ENCODE measurements around the gene IL6. TPM values are rescaled to one million over a fixed set of nuclear protein-coding genes. Genes with fewer than 3 reads are reported as not detected.

Gene IL6
- total RNA-seq, 1 experiment from 2014 or later, result 0.16 TPM

DNA sequence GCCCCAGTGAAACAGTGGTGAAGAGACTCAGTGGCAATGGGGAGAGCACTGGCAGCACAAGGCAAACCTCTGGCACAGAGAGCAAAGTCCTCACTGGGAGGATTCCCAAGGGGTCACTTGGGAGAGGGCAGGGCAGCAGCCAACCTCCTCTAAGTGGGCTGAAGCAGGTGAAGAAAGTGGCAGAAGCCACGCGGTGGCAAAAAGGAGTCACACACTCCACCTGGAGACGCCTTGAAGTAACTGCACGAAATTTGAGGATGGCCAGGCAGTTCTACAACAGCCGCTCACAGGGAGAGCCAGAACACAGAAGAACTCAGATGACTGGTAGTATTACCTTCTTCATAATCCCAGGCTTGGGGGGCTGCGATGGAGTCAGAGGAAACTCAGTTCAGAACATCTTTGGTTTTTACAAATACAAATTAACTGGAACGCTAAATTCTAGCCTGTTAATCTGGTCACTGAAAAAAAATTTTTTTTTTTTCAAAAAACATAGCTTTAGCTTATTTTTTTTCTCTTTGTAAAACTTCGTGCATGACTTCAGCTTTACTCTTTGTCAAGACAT lies 574 bp upstream of the IL6 start:
- peak; percentile 89 for DNase-seq (ENCODE audit: low read depth)

DNA sequence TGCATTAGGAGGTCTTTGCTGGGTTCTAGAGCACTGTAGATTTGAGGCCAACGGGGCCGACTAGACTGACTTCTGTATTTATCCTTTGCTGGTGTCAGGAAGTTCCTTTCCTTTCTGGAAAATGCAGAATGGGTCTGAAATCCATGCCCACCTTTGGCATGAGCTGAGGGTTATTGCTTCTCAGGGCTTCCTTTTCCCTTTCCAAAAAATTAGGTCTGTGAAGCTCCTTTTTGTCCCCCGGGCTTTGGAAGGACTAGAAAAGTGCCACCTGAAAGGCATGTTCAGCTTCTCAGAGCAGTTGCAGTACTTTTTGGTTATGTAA lies 675 bp downstream of the IL6 start:
- DNase-seq (ENCODE audit: low read depth), result no peak

DNA sequence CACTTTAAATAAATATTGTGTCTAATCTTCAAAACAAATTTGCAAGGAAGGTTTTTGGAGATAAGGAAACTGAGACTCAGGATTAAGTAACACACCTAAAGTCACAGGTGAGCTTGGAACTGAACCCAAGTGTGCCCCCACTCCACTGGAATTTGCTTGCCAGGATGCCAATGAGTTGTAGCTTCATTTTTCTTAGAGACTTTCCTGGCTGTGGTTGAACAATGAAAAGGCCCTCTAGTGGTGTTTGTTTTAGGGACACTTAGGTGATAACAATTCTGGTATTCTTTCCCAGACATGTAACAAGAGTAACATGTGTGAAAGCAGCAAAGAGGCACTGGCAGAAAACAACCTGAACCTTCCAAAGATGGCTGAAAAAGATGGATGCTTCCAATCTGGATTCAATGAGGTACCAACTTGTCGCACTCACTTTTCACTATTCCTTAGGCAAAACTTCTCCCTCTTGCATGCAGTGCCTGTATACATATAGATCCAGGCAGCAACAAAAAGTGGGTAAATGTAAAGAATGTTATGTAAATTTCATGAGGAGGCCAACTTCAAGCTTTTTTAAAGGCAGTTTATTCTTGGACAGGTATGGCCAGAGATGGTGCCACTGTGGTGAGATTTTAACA lies 1.5 kb downstream of the IL6 start:
- DNase-seq (ENCODE audit: low read depth), result peak; percentile 76

DNA sequence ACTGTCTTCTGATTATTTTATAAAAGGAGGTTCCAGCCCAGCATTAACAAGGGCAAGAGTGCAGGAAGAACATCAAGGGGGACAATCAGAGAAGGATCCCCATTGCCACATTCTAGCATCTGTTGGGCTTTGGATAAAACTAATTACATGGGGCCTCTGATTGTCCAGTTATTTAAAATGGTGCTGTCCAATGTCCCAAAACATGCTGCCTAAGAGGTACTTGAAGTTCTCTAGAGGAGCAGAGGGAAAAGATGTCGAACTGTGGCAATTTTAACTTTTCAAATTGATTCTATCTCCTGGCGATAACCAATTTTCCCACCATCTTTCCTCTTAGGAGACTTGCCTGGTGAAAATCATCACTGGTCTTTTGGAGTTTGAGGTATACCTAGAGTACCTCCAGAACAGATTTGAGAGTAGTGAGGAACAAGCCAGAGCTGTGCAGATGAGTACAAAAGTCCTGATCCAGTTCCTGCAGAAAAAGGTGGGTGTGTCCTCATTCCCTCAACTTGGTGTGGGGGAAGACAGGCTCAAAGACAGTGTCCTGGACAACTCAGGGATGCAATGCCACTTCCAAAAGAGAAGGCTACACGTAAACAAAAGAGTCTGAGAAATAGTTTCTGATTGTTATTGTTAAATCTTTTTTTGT lies 2.3 kb downstream of the IL6 start:
- no peak for DNase-seq (ENCODE audit: low read depth)

DNA sequence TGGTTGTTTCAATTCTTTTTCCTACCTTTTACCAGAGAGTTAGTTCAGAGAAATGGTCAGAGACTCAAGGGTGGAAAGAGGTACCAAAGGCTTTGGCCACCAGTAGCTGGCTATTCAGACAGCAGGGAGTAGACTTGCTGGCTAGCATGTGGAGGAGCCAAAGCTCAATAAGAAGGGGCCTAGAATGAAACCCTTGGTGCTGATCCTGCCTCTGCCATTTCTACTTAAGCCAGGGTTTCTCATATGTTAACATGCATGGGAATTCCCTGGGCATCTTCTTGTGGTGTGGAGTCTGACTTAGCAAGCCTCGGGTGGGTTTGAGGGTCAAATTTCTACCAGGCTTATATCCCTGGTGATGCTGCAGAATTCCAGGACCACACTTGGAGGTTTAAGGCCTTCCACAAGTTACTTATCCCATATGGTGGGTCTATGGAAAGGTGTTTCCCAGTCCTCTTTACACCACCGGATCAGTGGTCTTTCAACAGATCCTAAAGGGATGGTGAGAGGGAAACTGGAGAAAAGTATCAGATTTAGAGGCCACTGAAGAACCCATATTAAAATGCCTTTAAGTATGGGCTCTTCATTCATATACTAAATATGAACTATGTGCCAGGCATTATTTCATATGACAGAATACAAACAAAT lies 3.2 kb downstream of the IL6 start:
- no peak for DNase-seq (ENCODE audit: low read depth)

DNA sequence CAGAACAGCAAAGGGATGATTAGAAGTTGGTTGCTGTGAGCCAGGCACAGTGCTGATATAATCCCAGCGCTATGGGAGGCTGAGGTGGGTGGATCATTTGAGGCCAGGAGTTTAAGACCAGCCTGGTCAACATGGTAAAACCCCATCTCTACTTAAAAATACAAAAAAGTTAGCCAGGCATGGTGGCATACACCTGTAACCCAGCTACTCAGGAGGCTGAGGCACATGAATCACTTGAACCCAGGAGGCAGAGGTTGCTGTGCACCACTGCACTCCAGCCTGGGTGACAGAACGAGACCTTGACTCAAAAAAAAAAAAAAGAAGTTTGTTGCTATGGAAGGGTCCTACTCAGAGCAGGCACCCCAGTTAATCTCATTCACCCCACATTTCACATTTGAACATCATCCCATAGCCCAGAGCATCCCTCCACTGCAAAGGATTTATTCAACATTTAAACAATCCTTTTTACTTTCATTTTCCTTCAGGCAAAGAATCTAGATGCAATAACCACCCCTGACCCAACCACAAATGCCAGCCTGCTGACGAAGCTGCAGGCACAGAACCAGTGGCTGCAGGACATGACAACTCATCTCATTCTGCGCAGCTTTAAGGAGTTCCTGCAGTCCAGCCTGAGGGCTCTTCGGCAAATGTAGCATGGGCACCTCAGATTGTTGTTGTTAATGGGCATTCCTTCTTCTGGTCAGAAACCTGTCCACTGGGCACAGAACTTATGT lies 4.1 kb downstream of the IL6 start:
- DNase-seq (ENCODE audit: low read depth), result peak; percentile 92

DNA sequence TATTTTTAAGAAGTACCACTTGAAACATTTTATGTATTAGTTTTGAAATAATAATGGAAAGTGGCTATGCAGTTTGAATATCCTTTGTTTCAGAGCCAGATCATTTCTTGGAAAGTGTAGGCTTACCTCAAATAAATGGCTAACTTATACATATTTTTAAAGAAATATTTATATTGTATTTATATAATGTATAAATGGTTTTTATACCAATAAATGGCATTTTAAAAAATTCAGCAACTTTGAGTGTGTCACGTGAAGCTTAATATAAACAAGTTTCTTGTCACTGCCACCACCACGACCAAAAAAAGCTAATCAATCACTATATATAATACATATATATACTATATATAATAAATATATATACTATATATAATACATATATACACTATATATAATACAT lies 4.8 kb downstream of the IL6 start:
- no peak for DNase-seq (ENCODE audit: low read depth)

DNA sequence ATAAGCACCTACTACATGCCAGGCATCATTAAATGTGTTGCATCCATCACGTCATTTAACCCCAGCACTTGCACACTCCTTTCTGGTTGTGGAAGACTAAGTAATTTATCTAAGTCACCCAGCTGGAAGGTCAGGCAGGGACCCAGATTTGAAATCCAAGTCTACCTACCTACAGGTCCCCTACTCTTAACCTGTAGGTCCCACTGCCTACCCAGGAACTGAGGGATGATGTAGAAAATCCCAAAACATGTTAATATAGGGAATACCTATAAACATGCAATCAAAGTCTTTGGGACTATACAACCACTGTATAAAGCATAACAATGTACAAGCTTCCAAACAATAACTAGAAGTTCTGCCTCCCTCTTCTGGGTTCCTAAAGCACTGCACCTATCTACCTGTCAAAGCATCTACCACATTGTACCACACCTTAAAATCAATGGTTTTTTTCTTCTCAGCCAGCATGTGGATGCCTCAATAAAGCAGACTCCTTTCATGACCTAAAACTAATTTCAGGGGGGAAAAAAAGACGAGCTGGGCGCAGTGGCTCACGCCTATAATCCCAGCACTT lies 5.6 kb downstream of the IL6 start:
- peak; percentile 43 for DNase-seq (ENCODE audit: low read depth)

DNA sequence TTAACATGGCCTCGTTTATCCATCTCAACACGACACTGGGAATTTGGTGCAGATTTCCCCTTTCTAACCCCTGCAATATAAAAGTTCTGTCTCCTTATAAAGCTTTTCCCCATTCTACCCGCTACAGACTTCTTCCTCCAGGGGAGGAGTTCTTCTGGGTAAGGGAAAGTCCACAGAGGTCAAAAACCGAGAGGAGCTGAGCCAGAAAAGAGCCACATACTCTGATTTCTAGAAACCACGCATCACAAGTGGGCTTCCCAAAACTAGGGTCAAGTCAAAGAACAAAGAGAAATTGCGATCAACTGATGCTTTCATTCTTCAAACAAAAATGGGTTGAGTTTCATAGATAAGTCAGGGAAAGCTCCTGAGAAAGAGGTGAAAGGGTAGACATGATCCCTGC lies 6.8 kb downstream of the IL6 start:
- DNase-seq (ENCODE audit: low read depth), result no peak

DNA sequence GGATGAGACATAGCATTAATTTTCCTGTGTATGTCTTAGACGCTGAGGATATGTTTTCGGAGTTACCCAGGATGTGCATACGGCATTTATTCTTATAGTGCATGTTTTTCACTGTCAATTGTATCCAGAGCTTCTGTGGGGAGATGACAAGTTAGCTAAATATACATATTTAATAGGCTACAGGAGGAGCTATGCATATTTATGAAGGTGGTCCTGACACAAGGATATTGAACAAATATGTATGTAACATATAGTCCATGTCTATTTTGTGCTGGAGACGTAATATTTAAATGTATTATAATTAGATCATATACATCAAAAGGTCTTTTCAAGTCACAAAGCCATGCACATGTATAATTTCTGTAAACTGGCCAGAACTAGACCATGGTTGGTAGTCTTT lies 16.0 kb downstream of the IL6 start:
- DNase-seq (ENCODE audit: low read depth), result no peak

DNA sequence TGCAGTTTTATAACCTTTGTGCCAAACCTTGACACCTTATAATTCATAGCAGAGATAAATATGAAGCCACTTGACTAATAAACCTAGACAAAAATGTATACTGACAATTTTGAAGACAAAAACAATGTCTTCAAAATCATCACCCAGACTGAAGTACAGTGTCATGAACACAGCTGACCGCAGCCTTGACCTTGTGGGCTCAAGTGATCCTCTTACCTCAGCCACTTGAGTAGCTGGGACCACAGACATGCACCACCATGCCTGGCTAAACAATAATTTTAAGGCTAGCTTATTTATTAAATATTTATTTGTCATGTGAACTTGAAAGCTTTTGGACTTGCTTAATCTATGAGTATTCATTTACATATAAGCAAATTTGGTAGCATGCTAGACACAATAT lies 24.3 kb downstream of the IL6 start:
- peak; percentile 5 for DNase-seq (ENCODE audit: low read depth)

DNA sequence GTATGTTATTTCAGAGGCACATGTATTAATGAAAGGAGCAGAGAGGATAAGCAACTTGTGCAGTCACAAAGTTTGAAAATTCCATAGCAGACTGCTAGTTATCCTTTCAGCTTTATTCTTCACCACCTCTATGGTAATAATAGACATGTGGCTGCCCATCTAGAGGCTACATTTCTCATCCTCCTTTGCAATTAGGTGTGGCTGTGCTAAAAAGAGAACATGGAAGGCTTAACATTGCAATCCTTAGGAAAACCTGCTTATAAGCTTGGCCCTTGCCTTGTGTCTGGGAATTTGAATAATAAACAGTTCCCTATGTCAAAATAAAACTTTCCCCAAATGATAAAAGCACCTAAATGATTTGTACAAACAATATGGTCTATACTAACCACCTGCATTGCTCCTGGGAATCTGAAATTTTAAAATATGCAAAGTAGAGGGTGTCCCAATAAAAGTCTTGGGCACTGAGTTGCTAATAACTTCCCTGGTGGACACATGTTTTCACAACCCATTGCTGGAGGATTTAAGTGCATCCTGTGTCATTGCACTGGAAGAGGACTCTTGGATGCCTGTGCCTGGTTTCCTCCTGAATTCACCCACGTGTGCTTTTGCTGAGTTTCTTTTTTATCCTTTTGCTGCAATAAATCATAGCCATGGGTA lies 30.5 kb downstream of the IL6 start:
- DNase-seq (ENCODE audit: low read depth), result no peak

DNA sequence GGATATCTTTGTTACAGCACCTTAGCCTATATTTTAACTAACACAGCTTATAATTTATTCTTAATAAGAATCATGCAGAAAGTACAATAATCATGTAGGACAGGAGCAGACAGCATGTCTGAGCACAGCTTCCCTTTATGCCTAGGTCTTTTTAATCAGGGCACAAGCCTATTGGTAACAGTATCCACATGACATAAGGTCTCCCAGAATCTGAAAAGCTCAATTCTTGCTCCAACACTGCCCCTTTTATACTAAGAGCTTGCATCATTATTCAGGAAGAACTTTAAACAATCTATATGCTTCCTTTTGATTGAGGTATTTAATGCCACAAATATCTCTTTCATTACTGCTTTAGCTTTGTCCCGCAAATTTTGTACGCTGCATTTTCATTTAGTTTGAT lies 31.6 kb downstream of the IL6 start:
- no peak for DNase-seq (ENCODE audit: low read depth)

DNA sequence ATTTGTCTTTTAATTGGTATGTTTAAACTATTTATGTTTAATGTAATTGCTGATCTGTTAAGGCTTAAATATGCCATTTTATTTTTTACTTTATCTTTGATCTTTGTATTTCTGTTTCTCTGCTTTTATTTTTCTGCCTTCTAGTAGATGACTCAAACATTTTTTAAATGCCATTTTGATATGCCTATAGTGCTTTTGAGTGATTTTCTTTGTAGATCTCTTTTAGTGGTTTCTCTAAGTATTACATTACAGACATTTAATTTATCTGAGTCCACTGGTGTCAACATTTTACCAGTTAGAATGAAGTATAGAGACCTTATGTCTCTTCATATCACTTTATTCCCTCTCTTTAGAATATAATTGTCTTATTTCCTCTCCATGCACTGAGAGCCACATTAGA lies 32.7 kb downstream of the IL6 start:
- DNase-seq (ENCODE audit: low read depth), result no peak

DNA sequence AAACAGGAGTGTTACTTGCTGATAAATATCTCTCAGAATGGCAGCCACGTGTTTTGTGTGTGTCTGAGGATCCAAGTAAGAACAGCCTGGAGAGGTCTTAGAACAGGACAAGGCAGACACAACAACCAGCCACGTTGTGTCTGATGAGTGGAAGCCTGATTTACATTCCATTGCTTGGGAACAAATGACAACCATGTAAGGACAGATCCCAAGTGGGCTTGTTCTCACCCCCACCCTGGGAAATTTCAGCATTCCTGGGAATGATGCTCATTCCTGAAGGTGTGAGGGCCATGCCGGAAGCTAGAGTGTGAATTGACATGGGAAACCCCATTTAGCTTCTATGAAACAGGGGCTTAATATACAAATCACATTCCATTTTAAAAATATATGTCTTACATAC lies 35.9 kb downstream of the IL6 start:
- no peak for DNase-seq (ENCODE audit: low read depth)

DNA sequence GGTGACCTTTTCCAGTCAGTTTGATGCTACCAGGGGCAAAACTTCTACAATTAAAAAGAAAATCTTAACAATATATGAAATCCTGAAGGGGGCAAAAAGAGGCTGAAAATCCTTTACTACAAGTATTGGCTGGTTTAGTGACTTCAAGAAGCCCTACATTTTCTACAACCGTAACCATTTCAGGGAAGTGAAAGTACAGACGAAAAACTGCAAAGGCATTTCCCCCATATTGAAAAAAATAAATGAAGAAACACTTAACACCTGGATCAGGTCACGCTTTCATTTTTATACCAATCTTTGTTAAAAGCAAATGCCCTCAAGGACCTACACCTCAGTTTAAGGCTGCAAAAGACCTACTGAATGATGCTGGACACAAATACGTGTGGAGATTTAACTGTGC lies 38.6 kb downstream of the IL6 start:
- no peak for DNase-seq (ENCODE audit: low read depth)

DNA sequence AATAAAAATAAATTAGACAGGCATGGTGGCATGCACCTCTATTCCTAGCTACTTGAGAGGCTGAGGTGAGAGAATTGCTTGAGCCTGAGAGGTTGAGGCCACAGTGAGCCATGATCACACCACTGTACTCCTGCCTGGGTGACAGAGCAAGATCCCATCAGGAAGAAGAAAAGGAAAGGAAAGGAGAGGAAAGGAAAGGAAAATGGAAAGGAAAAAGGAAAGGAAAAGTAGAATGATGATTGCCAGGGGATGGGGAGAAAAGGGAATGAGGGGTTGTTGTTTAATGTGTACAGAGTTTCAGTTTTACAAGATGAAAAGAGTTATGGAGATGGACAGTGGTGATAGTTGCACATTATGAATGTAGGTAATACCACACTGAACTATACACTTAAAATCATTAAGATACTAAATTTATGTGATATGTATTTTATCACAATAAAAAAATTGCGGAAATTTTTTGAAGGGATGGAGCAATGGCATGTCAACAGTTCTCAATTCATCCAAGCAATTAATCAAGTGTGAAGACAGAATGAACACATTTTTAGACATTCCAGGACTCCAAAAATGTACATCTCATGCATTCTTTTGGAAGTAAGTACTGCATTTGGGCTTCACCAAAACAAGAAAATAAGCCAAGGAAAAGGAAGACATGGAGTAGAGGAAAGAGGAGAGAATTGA lies 44.3 kb downstream of the IL6 start:
- no peak for DNase-seq (ENCODE audit: low read depth)

DNA sequence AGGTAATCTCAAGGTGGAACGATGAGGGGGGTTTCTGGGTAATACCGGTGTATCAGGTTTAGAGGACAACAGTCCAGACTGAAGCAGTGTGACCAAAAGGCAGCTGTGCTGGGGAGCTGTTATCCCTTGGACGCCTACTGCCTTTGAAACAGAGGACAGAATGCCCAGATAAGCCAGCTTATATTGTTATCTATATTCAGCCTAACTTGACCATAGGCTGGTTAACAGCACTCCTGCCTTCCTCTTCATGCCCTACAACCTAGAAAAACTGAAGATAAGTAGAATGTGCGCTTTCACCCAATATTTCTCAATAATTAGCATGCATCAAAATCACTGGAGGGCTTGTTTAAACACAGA lies 44.9 kb downstream of the IL6 start:
- DNase-seq (ENCODE audit: low read depth), result no peak

DNA sequence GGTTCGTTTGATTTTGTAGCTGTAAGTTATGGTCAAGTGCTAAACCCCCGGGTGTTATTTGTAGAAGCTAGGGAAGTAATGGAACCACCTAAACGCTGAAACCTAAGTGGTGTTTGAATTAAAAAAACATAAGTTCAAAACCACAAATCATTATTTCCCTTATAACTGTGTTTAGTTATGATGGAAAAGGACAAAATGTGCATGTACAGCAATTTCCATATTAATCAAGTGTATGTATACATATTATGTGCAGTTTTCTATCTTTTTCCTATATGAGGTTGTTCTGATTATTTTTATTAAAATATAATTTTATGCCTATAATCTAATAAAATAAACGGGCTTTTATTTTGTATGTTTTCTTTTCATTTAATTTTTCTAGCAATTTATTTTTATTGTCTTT lies 45.9 kb downstream of the IL6 start:
- DNase-seq (ENCODE audit: low read depth), result no peak

DNA sequence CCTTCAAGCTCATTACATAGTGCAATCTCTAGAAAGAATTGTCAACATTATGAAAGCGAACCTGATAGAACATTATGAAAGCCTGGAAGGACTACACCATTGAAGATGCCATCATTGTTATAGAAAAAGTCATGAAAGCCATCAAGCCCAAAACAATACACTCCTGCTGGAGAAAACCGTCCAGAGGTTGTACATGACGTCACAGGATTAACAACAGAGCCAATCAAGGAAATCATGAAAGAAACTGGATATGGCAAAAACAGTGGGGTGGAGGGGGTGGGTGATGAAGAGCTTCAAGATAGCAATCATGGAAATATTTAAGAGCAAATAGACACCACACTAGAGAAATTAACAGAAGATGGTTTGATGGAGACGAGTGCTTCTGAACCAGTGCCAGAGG lies 50.0 kb downstream of the IL6 start:
- no peak for DNase-seq (ENCODE audit: low read depth)
